ENCODE results near the gene CNTNAP4.

CNTNAP4 gene

DNA sequence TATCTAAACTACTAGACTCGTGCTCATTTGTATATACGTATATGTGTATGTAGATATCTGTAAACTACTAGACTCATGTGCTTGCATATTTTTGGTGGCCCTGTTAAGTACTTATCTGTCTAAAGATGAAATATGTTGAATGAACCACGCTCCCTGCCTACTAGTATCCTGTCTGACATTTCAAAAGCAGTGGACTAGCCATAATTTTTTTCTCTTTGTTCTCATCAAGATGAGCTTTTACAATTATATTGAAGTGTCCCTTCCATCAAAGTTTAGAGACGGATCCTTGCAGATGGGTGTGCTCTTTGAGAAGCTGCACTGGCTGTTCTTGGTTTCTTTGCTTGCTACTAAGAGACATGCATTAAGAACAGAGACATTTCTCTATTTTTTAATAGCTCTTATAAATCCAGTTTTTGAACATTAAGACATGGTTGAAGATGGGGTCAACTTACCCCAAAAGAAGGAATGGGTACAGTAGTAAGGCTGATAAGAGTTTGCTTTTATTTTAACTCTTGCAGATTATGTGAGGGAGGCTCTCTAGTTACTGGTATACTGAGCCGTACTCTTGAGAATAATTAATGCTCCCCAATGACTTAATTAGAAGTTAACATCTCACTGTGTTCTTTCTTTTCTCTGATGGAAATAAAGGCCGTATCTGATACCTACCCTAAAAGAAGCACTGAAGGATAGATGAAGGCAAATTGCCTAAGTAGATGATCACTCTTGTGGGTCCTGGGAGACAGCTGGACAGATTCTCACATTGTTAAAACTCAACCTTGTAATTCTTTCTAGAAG, 3.4 kb downstream of the CNTNAP4 start:
- Mint-ChIP-seq H3K4me3 (no peak overlapping the region), H3K4me1 (ENCODE audit: low read depth) (no peaks in the 10 kb centered on the region), H3K27me3 (no peaks in the 10 kb centered on the region), H3K36me3 (no peaks in the 10 kb centered on the region), H3K27ac (no peak overlapping the region), H3K9me3 (ENCODE audit: low read depth) (peaks cover 7% of the 10 kb centered on the region)

GRCh38 chr16:76287466-76287865, 10.3 kb downstream of the CNTNAP4 start:
- H3K4me3 Mint-ChIP-seq = no peak overlapping the region
- peaks cover 8% of the 10 kb centered on the region for H3K9me3 Mint-ChIP-seq (ENCODE audit: low read depth)
- H3K36me3 Mint-ChIP-seq = no peaks in the 10 kb centered on the region
- H3K4me1 Mint-ChIP-seq (ENCODE audit: low read depth) = no peaks in the 10 kb centered on the region
- no peaks in the 10 kb centered on the region for H3K27me3 Mint-ChIP-seq
- H3K27ac Mint-ChIP-seq = no peak overlapping the region

GRCh38 chr16:76292218-76292617, 15.0 kb downstream of the CNTNAP4 start:
- Mint-ChIP-seq H3K4me1 (ENCODE audit: low read depth) (no peaks in the 10 kb centered on the region), H3K9me3 (ENCODE audit: low read depth) (peaks cover 12% of the 10 kb centered on the region), H3K36me3 (no peaks in the 10 kb centered on the region), H3K27me3 (peaks cover 1% of the 10 kb centered on the region), H3K27ac (no peak overlapping the region), H3K4me3 (no peak overlapping the region)

DNA sequence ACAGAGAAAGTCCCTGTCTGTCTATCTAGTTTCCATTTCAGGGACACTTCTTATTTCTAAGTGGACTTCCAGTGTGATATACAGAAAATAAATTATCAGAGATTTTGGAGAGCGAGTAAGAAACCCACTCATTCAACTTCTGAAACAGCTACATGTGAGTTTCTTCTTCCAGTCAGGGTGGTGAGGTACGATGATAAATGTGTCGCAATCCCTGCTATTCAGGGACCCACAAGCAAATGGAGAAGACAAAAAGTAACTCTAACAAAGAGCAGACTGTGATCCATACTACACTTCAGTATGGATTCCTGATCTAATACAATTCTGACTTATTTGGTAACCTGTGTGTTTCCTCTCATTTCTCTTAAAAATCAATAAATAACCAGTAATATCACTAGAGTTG, 16.8 kb downstream of the CNTNAP4 start:
- H3K36me3 Mint-ChIP-seq = no peaks in the 10 kb centered on the region
- H3K4me1 Mint-ChIP-seq (ENCODE audit: low read depth) = no peaks in the 10 kb centered on the region
- H3K27me3 Mint-ChIP-seq = peaks cover 1% of the 10 kb centered on the region
- H3K9me3 Mint-ChIP-seq (ENCODE audit: low read depth) = peaks cover 4% of the 10 kb centered on the region
- H3K27ac Mint-ChIP-seq = no peak overlapping the region
- no peak overlapping the region for H3K4me3 Mint-ChIP-seq

DNA sequence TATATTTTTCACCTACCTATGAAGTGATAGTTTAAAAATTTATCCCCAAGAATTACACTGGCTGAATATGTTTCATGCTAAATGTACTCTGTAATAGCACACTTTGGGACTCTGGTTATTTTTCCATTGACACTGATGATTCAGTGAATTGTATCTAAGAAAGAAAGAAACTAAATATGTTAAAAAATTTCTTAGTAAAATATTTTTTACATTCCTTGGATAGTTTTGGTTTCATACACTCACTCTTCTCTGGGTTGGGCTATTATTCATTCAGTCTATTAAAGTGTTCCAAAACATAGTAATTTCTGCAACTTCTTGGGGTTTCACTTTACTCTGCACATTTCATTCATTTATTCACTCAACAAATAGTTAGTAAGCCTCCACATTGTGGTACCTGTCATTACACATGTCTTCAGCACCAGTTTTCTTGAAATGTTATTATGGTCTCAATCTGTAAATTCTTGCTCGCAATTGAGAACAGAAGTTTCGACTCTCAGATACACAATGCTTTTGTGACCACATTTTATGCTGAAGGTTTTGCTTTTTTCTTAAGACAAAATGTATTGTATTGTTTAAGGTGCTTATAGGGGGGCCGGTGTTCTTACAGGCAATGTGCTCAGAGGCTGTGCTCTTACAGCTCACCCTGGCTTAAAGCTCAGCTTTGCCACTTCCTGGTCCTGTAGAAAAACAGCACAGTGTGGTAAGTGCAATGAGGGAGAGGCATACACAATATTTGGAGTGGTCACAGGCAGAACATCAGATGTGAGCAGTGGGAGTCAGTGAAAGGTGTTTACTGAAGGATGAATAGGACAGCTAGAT, 17.4 kb downstream of the CNTNAP4 start:
- H3K9me3 Mint-ChIP-seq (ENCODE audit: low read depth) = peaks cover 4% of the 10 kb centered on the region
- H3K4me1 Mint-ChIP-seq (ENCODE audit: low read depth) = no peaks in the 10 kb centered on the region
- H3K36me3 Mint-ChIP-seq = no peaks in the 10 kb centered on the region
- H3K27ac Mint-ChIP-seq = no peak overlapping the region
- no peak overlapping the region for H3K4me3 Mint-ChIP-seq
- H3K27me3 Mint-ChIP-seq = peaks cover 1% of the 10 kb centered on the region

DNA sequence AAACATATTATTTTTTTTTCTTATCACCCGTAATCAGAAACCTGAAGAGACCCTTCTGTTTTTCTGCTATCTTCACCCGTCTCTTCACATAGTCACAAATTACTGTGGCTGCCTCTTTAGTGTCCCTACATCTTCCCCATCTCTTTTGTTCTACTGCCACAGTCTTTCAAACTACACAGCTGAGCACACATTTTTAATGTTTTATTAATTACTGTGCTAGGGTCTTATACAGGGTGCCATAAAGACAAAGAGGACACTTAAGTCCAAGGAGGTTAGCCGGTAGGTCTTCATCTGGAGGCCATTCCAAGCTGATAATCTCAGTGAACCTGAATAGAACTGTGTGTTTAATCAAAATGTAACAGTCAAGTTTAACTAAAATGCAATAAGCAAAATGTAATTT, 20.7 kb downstream of the CNTNAP4 start:
- Mint-ChIP-seq H3K4me1 (ENCODE audit: low read depth) (no peaks in the 10 kb centered on the region), H3K4me3 (no peak overlapping the region), H3K9me3 (ENCODE audit: low read depth) (peaks cover 4% of the 10 kb centered on the region), H3K36me3 (no peaks in the 10 kb centered on the region), H3K27me3 (peaks cover 1% of the 10 kb centered on the region), H3K27ac (no peak overlapping the region)

DNA sequence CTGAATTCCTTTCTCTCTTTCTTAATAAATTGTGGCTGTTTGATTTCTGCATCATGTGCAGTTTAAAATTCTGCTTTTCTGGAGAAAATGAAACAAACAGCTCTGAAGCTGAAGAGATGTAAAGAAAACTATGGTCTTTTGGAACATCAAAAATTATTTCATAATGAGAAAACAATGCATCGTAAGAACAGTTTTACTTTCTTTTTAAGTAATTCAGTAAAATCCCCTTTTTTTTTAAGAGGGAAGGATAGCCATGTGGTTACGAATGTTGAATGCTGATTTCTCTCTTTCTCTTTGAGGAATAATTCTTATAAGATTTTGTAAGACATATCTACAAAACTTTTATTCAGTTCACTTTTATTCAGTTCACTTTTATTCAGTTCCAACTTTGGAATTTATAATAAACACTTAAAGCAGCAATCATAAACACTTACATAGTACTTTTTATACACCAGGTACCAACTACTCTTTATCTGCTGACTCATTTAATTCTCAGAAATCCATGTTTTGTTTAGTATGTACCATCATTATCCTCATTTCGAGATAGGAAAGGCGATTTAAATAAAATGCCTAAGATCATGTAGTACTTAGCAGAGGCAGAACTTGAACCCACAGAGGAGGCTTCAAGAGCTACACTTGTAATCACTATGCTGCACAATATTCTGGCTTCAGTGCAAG, 26.6 kb downstream of the CNTNAP4 start:
- Mint-ChIP-seq H3K4me3 (no peak overlapping the region), H3K27me3 (no peaks in the 10 kb centered on the region), H3K27ac (no peak overlapping the region), H3K4me1 (ENCODE audit: low read depth) (no peaks in the 10 kb centered on the region), H3K36me3 (no peaks in the 10 kb centered on the region), H3K9me3 (ENCODE audit: low read depth) (no peaks in the 10 kb centered on the region)

DNA sequence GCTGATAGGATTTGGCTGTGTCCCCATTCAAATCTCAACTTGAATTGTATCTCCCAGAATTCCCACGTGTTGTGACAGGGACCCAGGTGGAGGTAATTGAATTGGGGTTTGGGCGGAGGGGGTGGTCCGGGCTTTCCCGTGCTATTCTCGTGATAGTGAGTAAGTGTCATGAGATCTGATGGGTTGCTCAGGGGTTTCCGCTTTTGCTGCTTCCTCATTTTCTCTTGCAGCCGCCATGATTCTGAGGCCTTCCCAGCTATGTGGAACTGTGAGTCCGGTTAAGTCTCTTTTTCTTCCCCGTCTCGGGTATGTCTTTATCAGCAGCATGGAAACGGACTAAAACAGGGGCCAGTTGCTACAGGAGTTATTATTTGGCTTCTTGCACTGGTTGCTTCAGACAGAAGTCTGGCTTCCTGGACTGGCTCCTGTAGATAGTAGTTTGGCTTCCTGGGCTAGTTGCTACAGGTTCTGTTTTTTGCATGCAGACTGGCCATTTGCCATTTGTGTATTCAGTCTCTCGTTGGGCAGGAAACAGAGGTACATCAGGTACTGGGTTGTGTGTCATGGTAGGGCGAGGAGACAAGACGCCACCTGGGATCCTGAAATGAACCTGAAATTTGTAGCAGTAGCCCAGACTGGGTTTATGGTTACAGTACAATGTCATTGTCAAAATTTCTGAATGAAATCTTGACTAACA, 32.6 kb downstream of the CNTNAP4 start:
- Mint-ChIP-seq H3K4me1 (ENCODE audit: low read depth) (no peaks in the 10 kb centered on the region), H3K27me3 (no peaks in the 10 kb centered on the region), H3K27ac (no peak overlapping the region), H3K9me3 (ENCODE audit: low read depth) (no peaks in the 10 kb centered on the region), H3K4me3 (no peak overlapping the region), H3K36me3 (no peaks in the 10 kb centered on the region)

DNA sequence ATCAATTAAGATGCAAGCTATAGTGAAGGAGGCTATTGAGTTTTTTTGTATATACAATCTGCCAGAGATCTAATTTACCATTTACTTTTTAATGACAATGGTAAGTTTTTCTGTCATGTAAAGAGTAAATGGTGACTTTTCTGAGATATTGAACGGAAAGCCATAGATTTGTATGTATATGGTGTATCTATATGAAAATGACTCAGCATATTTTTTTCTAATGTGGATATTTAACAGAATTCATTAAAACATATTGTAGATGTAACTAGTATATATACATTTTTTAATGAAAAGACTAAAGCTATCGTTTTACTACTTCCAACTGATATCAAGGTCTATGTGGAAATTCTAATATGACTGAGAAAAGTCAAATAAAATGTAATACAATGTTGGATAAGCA, 34.1 kb downstream of the CNTNAP4 start:
- Mint-ChIP-seq H3K9me3 (ENCODE audit: low read depth) (no peaks in the 10 kb centered on the region), H3K27ac (no peak overlapping the region), H3K4me3 (no peak overlapping the region), H3K27me3 (no peaks in the 10 kb centered on the region), H3K4me1 (ENCODE audit: low read depth) (no peaks in the 10 kb centered on the region), H3K36me3 (no peaks in the 10 kb centered on the region)

DNA sequence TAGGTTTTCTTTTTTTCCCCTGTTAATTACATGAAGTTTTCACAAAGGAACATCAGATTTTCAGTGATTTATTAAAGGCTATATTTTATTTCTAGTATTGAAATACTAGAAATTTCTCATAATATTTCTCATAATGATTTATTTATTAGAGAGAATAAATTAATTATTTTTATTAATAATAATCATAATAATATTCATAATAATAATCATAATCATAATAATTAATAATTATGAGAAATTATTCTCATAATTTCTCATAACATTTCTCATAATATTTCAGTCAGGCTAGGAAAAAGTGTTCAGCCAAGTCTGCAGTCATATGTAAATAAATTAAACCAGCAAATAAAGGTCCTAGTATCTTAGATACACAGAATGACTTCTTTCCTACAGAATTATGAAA, 41.4 kb downstream of the CNTNAP4 start:
- H3K27me3 Mint-ChIP-seq = no peaks in the 10 kb centered on the region
- H3K9me3 Mint-ChIP-seq (ENCODE audit: low read depth) = peaks cover under 1% of the 10 kb centered on the region
- no peak overlapping the region for H3K4me3 Mint-ChIP-seq
- H3K27ac Mint-ChIP-seq = no peak overlapping the region
- no peaks in the 10 kb centered on the region for H3K4me1 Mint-ChIP-seq (ENCODE audit: low read depth)
- H3K36me3 Mint-ChIP-seq = no peaks in the 10 kb centered on the region

- H3K9me3 Mint-ChIP-seq (ENCODE audit: low read depth) = peaks cover 7% of the 10 kb centered on the region
- no peaks in the 10 kb centered on the region for H3K27me3 Mint-ChIP-seq
Observed at GRCh38 chr16:76329106-76329505, 51.9 kb downstream of the CNTNAP4 start.

GRCh38 chr16:76335180-76335974, 58.2 kb downstream of the CNTNAP4 start:
- H3K36me3 Mint-ChIP-seq = no peaks in the 10 kb centered on the region
- no peaks in the 10 kb centered on the region for H3K27me3 Mint-ChIP-seq
- no peak overlapping the region for H3K27ac Mint-ChIP-seq
- H3K9me3 Mint-ChIP-seq (ENCODE audit: low read depth) = peaks cover 12% of the 10 kb centered on the region
- no peaks in the 10 kb centered on the region for H3K4me1 Mint-ChIP-seq (ENCODE audit: low read depth)
- no peak overlapping the region for H3K4me3 Mint-ChIP-seq

More at GRCh38 chr16:76329106-76329505, 51.9 kb downstream of the CNTNAP4 start:
- H3K27ac Mint-ChIP-seq = no peak overlapping the region
- no peaks in the 10 kb centered on the region for H3K4me1 Mint-ChIP-seq (ENCODE audit: low read depth)
- H3K4me3 Mint-ChIP-seq = no peak overlapping the region
- H3K36me3 Mint-ChIP-seq = no peaks in the 10 kb centered on the region

DNA sequence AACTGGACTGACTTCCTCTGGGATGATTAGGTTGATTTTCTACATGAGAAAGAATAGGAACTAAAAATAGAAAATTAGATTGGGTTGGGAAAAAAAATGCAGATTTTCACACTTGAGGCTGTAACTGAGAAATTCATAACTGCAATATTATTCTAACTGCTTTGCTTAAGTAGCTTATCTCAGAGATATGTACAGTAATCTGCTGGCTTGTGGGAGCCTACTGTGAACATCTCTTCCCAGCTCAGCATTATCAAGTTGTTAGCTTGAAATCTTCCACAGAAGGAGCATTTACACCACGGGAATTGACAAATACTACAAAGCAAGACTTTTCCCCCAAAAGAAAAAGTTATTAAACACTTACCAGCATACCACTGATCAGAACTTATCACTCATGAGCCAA, 58.9 kb downstream of the CNTNAP4 start:
- Mint-ChIP-seq H3K4me3 (no peak overlapping the region), H3K27ac (no peak overlapping the region), H3K4me1 (ENCODE audit: low read depth) (no peaks in the 10 kb centered on the region), H3K9me3 (ENCODE audit: low read depth) (peaks cover 9% of the 10 kb centered on the region), H3K27me3 (no peaks in the 10 kb centered on the region), H3K36me3 (no peaks in the 10 kb centered on the region)

DNA sequence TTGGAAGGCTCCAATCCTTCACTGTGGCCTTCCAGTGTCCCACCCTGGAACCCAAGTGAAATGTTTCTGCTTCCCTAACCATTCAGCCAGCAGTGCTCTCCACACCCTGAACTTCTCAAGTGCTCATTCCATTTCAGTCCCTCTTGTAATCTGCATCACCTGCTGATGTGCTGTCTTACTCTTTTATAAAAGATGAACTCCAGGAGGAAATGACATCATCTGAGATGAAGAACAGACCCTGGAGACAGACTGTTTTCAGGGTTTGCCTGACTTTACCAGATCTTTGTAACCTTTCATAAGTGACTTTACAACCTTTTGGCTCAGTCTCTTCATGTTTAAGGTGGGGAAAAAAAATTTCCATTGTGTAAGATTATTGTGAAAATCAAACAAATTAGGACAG, 61.3 kb downstream of the CNTNAP4 start:
- H3K4me1 Mint-ChIP-seq (ENCODE audit: low read depth) = no peaks in the 10 kb centered on the region
- H3K36me3 Mint-ChIP-seq = no peaks in the 10 kb centered on the region
- H3K27me3 Mint-ChIP-seq = no peaks in the 10 kb centered on the region
- no peak overlapping the region for H3K27ac Mint-ChIP-seq
- no peak overlapping the region for H3K4me3 Mint-ChIP-seq
- H3K9me3 Mint-ChIP-seq (ENCODE audit: low read depth) = peaks cover 8% of the 10 kb centered on the region

Measured in activated naive CD8-positive, alpha-beta T cell (primary cell).